Mammary epithelial cell (primary cell): ENCODE data around the gene MEGF10.

Experiments
- EZH2 ChIP-seq: IDR thresholded peaks from 2 replicates; pipeline ENCODE4 v1.6.1; 2012; ENCODE audit warnings: low read length, inconsistent platforms, borderline replicate concordance
- TF ChIP-seq, protein P1 (sequence below), 2 donors: IDR thresholded peaks in 1 of 2; conservative IDR thresholded peaks in 1 of 2; 2 replicates each; pipeline ENCODE4 v1.5.1; 2011 to 2012; ENCODE audit warnings: inconsistent platforms in 2 of 2, low read length in 2 of 2, mild to moderate bottlenecking in 2 of 2, control low read depth in 1 of 2, low read depth in 1 of 2; ENCODE audit not compliant: insufficient read depth in 1 of 2; ENCODE audit errors: extremely low read depth in 1 of 2

DNA sequence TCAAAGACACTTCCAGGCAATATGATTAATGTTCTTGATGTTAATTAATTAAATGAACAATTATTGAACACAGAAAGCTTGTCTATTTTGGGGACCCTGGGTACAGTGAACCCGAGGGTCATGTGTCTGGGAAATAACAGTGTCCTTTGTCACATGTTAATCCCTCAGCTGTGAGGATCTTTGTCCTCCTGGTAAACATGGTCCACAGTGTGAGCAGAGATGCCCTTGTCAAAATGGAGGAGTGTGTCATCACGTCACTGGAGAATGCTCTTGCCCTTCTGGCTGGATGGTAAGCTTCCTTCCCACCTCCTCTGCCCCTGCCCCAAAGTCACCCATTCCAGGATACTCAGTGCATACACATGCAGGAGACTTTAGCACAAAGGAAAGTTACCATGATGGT is 107.9 kb downstream of the MEGF10 start:
- TF ChIP-seq, protein P1, sequence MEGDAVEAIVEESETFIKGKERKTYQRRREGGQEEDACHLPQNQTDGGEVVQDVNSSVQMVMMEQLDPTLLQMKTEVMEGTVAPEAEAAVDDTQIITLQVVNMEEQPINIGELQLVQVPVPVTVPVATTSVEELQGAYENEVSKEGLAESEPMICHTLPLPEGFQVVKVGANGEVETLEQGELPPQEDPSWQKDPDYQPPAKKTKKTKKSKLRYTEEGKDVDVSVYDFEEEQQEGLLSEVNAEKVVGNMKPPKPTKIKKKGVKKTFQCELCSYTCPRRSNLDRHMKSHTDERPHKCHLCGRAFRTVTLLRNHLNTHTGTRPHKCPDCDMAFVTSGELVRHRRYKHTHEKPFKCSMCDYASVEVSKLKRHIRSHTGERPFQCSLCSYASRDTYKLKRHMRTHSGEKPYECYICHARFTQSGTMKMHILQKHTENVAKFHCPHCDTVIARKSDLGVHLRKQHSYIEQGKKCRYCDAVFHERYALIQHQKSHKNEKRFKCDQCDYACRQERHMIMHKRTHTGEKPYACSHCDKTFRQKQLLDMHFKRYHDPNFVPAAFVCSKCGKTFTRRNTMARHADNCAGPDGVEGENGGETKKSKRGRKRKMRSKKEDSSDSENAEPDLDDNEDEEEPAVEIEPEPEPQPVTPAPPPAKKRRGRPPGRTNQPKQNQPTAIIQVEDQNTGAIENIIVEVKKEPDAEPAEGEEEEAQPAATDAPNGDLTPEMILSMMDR (conservative IDR thresholded peaks at IDR 0.05 in 1 of 2, IDR thresholded peaks at IDR 0.05 in 1 of 2; ENCODE audit: extremely low read depth in 1 of 2, insufficient read depth in 1 of 2, low read depth in 1 of 2, low read length in 2 of 2): no peak
- no peak for TF ChIP-seq EZH2
